Astrocyte (in vitro differentiated cells and primary cell): ENCODE results near the gene GNPTG. TPM values are rescaled to one million over a fixed set of nuclear protein-coding genes. Genes with fewer than 3 reads are reported as not detected.

Source experiments
- DNase-seq: peaks from one replicate; pipeline ENCODE4 v3.0.0-alpha.2; 2010; ENCODE audit warnings: low read depth
- FAIRE-seq: peaks from 2 replicates; lab custom pipeline; 2011; peaks lifted over from hg19 to GRCh38; lab: Jason Lieb, UNC
- H2AFZ ChIP-seq: 2 replicates; pipeline ENCODE4 v1.6.0; 2012; ENCODE audit warnings: low read depth, low read length, inconsistent platforms
- H3K27ac ChIP-seq: 2 replicates; pipeline ENCODE4 v1.5.1; 2011; ENCODE audit warnings: low read depth, low read length, inconsistent platforms
- H3K27me3 ChIP-seq: 2 replicates; pipeline ENCODE4 v1.6.0; 2011; ENCODE audit warnings: low read length, inconsistent platforms; ENCODE audit not compliant: insufficient read depth
- H3K36me3 ChIP-seq: 2 replicates; pipeline ENCODE4 v1.5.1; 2011; ENCODE audit warnings: low read length, inconsistent platforms; ENCODE audit not compliant: insufficient read depth
- H3K4me1 ChIP-seq: 2 replicates; pipeline ENCODE4 v1.5.1; 2011; ENCODE audit warnings: low read length, inconsistent platforms; ENCODE audit not compliant: insufficient read depth
- H3K4me2 ChIP-seq: 2 replicates; pipeline ENCODE4 v1.6.0; 2012; ENCODE audit warnings: low read length, inconsistent platforms
- H3K4me3 ChIP-seq: 2 replicates; pipeline ENCODE4 v1.5.1; 2011; ENCODE audit warnings: low read depth, mild to moderate bottlenecking, low read length, inconsistent platforms; ENCODE audit not compliant: insufficient read depth
- H3K79me2 ChIP-seq: 2 replicates; pipeline ENCODE4 v1.6.0; 2012; ENCODE audit warnings: mild to moderate bottlenecking, low read length, inconsistent platforms; ENCODE audit not compliant: insufficient read depth
- H3K9ac ChIP-seq: 2 replicates; pipeline ENCODE4 v1.6.0; 2012; ENCODE audit warnings: mild to moderate bottlenecking, low read length, inconsistent platforms
- H3K9me3 ChIP-seq: 2 replicates; pipeline ENCODE4 v1.5.1; 2012; ENCODE audit warnings: low read depth, mild to moderate bottlenecking, low read length, inconsistent platforms; ENCODE audit not compliant: insufficient read depth
- H4K20me1 ChIP-seq: 2 replicates; pipeline ENCODE4 v1.6.0; 2012; ENCODE audit warnings: low read length, inconsistent platforms; ENCODE audit not compliant: insufficient read depth
- H3K27ac Mint-ChIP-seq: one replicate; pipeline ENCODE4 v1.8.0; 2021; ENCODE audit warnings: mild to moderate bottlenecking, mixed read lengths; ENCODE audit not compliant: unreplicated experiment
- H3K27me3 Mint-ChIP-seq: one replicate; pipeline ENCODE4 v1.8.0; 2021; ENCODE audit warnings: low read depth, mixed read lengths; ENCODE audit not compliant: unreplicated experiment
- H3K36me3 Mint-ChIP-seq: one replicate; pipeline ENCODE4 v1.8.0; 2021; ENCODE audit warnings: low read depth, mixed read lengths; ENCODE audit not compliant: unreplicated experiment
- H3K4me1 Mint-ChIP-seq: one replicate; pipeline ENCODE4 v1.8.0; 2021; ENCODE audit warnings: low read depth, mixed read lengths; ENCODE audit not compliant: unreplicated experiment
- H3K4me3 Mint-ChIP-seq: one replicate; pipeline ENCODE4 v1.8.0; 2021; ENCODE audit warnings: mild to moderate bottlenecking, moderate library complexity, mixed read lengths; ENCODE audit not compliant: unreplicated experiment
- H3K9me3 Mint-ChIP-seq: one replicate; pipeline ENCODE4 v1.8.0; 2021; ENCODE audit warnings: mild to moderate bottlenecking, mixed read lengths; ENCODE audit not compliant: unreplicated experiment
- EZH2 ChIP-seq: IDR thresholded peaks from 2 replicates; pipeline ENCODE4 v1.6.1; 2012; ENCODE audit warnings: mild to moderate bottlenecking, low read length, inconsistent platforms; ENCODE audit not compliant: insufficient read depth
- total RNA-seq: library from RNA; stranded (reverse); gene quantifications from 2 replicates; pipeline ENCODE4 v1.2.1, GENCODE V29; 2021
- TF ChIP-seq, protein P1 (sequence below): IDR thresholded peaks from 2 replicates; pipeline ENCODE4 v1.5.1; 2011; ENCODE audit warnings: low read depth, mild to moderate bottlenecking, inconsistent platforms, low read length, moderate library complexity; ENCODE audit not compliant: insufficient read depth

Gene GNPTG
- total RNA-seq, 1 donor from 2014 or later, result 45.5 TPM

DNA sequence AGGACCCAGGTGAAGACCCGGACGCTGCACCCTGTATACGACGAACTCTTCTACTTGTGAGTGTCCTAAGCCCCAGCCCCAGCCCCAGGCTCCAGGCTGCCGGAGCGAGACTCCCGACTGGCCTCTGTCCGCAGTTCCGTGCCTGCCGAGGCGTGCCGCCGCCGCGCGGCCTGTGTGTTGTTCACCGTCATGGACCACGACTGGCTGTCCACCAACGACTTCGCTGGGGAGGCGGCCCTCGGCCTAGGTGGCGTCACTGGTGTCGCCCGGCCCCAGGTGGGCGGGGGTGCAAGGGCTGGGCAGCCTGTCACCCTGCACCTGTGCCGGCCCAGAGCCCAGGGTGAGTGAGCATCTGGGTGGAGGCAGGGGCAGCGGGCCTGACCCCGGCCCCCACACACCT lies 3.8 kb upstream of the GNPTG start:
- Histone ChIP-seq H3K9ac (no peak overlapping the region), H3K4me2 (no peak overlapping the region), H3K79me2 (peaks cover 32% of the 10 kb centered on the region), H3K4me1 (peaks cover 16% of the 10 kb centered on the region), H3K4me3 (no peak overlapping the region), H2AFZ (no peak overlapping the region), H3K36me3 (no peaks in the 10 kb centered on the region), H3K27me3 (no peaks in the 10 kb centered on the region), H3K9me3 (no peaks in the 10 kb centered on the region), H4K20me1 (peaks cover 19% of the 10 kb centered on the region), H3K27ac (no peak overlapping the region)
- no peaks in the 10 kb centered on the region for H3K36me3 Mint-ChIP-seq
- TF ChIP-seq EZH2, result no peak
- TF ChIP-seq, protein P1, sequence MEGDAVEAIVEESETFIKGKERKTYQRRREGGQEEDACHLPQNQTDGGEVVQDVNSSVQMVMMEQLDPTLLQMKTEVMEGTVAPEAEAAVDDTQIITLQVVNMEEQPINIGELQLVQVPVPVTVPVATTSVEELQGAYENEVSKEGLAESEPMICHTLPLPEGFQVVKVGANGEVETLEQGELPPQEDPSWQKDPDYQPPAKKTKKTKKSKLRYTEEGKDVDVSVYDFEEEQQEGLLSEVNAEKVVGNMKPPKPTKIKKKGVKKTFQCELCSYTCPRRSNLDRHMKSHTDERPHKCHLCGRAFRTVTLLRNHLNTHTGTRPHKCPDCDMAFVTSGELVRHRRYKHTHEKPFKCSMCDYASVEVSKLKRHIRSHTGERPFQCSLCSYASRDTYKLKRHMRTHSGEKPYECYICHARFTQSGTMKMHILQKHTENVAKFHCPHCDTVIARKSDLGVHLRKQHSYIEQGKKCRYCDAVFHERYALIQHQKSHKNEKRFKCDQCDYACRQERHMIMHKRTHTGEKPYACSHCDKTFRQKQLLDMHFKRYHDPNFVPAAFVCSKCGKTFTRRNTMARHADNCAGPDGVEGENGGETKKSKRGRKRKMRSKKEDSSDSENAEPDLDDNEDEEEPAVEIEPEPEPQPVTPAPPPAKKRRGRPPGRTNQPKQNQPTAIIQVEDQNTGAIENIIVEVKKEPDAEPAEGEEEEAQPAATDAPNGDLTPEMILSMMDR, result no peak
- no peaks in the 10 kb centered on the region for H3K9me3 Mint-ChIP-seq
- H3K27ac Mint-ChIP-seq, result no peak overlapping the region
- peaks cover 8% of the 10 kb centered on the region for H3K4me1 Mint-ChIP-seq
- peaks cover 5% of the 10 kb centered on the region for H3K27me3 Mint-ChIP-seq
- DNase-seq (no peak), FAIRE-seq (no peak)
- no peak overlapping the region for H3K4me3 Mint-ChIP-seq

DNA sequence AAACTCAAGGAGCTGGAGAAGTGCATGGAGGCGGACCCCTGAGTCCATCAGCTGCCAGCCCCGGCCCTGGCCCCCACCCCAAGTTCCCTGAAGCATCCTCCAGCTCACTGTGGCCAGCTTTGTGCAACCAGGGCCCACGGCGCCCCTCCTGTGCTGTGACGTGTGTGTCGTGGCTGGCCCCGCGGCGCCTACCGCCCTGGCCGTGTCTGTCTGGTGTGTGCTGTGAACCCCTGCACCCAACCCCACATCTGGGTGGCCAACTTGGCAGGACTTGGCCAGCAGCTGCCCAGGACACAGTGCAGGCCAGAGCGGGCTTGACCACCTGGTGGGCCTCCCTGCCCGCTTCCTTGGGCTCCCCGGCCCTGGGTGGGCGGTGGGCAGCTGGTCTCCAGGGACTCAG lies 3.3 kb upstream of the GNPTG start:
- H3K9me3 Mint-ChIP-seq, result no peaks in the 10 kb centered on the region
- H3K27me3 Mint-ChIP-seq, result peaks cover under 1% of the 10 kb centered on the region
- H4K20me1 ChIP-seq, result peaks cover 23% of the 10 kb centered on the region
- H3K9me3 ChIP-seq, result no peaks in the 10 kb centered on the region
- no peak overlapping the region for H3K4me3 ChIP-seq
- FAIRE-seq (no peak), DNase-seq (no peak)
- H3K36me3 Mint-ChIP-seq, result no peaks in the 10 kb centered on the region
- H3K27me3 ChIP-seq, result no peaks in the 10 kb centered on the region
- H2AFZ ChIP-seq, result no peak overlapping the region
- H3K4me3 Mint-ChIP-seq, result no peak overlapping the region
- H3K27ac ChIP-seq, result no peak overlapping the region
- H3K79me2 ChIP-seq, result peaks cover 37% of the 10 kb centered on the region
- TF ChIP-seq, protein P1, result no peak
- TF ChIP-seq EZH2, result no peak
- no peak overlapping the region for H3K9ac ChIP-seq
- H3K4me1 ChIP-seq, result peaks cover 16% of the 10 kb centered on the region
- H3K4me2 ChIP-seq, result no peak overlapping the region
- no peaks in the 10 kb centered on the region for H3K36me3 ChIP-seq
- no peak overlapping the region for H3K27ac Mint-ChIP-seq
- peaks cover 8% of the 10 kb centered on the region for H3K4me1 Mint-ChIP-seq

DNA sequence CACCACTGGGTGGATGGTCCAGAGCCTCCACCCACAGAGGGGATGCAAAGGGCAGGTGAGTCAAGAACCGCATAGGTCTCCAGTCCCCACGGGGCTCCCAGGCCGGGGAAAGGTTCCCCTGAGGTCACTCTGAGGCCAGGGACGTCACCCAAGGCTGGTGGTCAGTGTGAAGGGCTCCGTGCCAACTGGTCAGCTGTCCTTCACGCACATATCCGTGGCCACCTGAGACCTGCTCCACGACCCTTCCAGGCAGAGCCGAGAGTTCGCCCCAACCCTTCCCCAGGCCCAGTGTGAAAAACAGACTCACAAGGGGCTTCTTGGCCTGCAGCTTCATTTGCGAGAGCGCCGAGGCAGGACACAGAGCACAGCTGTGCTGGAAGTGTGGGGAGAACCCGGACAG lies 2.8 kb upstream of the GNPTG start:
- H3K36me3 ChIP-seq, result no peaks in the 10 kb centered on the region
- no peak overlapping the region for H2AFZ ChIP-seq
- no peak for TF ChIP-seq EZH2
- H3K27me3 ChIP-seq, result no peaks in the 10 kb centered on the region
- H3K79me2 ChIP-seq, result peaks cover 42% of the 10 kb centered on the region
- no peak overlapping the region for H3K27ac ChIP-seq
- H4K20me1 ChIP-seq, result peaks cover 28% of the 10 kb centered on the region
- H3K27me3 Mint-ChIP-seq, result no peaks in the 10 kb centered on the region
- H3K9ac ChIP-seq, result no peak overlapping the region
- no peak for DNase-seq
- peaks cover 8% of the 10 kb centered on the region for H3K4me1 Mint-ChIP-seq
- no peaks in the 10 kb centered on the region for H3K9me3 ChIP-seq
- H3K36me3 Mint-ChIP-seq, result no peaks in the 10 kb centered on the region
- peaks cover 16% of the 10 kb centered on the region for H3K4me1 ChIP-seq
- H3K4me3 Mint-ChIP-seq, result no peak overlapping the region
- H3K27ac Mint-ChIP-seq, result no peak overlapping the region
- no peak overlapping the region for H3K4me2 ChIP-seq
- H3K4me3 ChIP-seq, result no peak overlapping the region
- H3K9me3 Mint-ChIP-seq, result no peaks in the 10 kb centered on the region
- FAIRE-seq, result no peak
